Measurements from ENCODE around the gene PLD4.

PLD4 gene

DNA sequence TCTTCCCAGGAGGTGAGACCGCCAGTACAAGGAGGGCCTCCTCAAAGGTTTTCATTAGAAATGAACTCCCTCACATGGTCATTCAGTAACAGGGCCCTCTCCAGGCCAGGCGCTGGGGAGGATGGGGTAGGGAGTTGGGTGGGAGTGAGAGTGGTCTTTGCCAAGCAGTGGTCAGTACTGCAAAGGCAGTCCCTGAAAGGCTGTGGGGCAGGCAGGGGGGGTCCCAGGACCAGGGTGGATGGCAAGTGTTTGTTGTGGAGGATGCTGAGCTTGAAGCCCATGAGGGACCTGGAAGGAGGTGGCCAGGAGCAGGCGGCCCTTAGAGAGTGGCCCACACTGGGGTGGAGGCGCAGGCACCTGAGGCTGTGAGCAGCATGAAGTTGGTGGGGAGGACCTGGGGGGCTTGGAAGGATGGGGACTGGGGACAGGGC, 33.5 kb upstream of the PLD4 start:
- Histone ChIP-seq H3K36me3 (ENCODE audit: insufficient read depth, low read length) (no peaks in the 10 kb centered on the region), H3K27ac (no peak overlapping the region), H3K9me3 (ENCODE audit: low read depth, low read length) (no peaks in the 10 kb centered on the region), H3K9ac (ENCODE audit: insufficient read length) (no peak overlapping the region), H3K4me3 (no peak overlapping the region)
- no peak for TF ChIP-seq EZH2 (IDR thresholded peaks at IDR 0.05)
- no peak for TF ChIP-seq POLR2AphosphoS5 (IDR thresholded peaks at IDR 0.05; ENCODE audit: borderline replicate concordance, low read depth, low read length)
- no peak for TF ChIP-seq FOXP2 (optimal IDR thresholded peaks at IDR 0.05; ENCODE audit: control extremely low read depth, extremely low read length, insufficient read depth)
- no peak for DNase-seq (ENCODE audit: low read depth, low spot score)

DNA sequence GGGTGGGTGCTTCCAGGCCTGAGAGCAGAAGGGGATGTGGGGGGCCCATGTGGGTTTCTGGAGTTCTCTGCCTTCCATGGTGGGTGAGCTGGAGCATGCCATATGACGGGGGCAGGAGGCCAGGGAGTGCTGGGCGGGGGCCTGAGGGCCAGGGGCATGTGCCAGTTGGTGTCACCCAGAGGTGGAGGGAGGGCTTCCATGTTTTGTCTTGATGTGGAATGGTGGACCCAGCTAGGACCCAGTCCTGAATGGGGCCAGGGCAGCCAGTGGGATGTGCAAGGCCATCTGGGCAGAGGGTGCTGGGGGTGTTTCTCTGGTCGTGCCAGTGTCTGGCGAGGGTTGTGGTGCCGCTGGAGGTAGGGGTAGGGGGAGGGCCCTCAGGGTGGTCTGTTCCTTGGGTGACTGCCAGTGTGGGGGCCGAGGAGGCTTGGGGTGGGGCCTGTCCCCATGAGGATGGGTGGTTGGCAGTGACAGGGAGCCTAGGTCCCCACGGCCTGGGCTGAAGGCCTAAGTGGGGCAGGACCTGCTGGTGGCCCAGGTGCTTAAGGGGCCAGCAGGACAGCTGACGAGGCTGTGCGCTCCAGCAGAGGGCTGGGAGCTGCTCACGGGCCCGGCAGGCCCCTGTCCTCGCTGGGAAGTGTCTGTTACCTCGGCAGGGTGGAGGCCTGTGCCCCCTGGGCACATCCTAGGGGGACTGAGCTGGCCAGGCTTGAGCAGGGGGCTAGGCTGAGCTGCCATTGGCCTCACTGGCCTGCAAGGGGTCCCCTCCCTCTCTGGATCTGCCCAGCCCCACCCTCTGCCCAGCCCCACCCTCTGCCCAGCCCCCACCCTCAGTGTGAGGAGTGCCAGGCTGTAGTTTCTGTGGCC, 32.8 kb upstream of the PLD4 start:
- Histone ChIP-seq H3K27ac (no peak overlapping the region), H3K36me3 (ENCODE audit: insufficient read depth, low read length) (no peaks in the 10 kb centered on the region), H3K9me3 (ENCODE audit: low read depth, low read length) (no peaks in the 10 kb centered on the region), H3K9ac (ENCODE audit: insufficient read length) (no peak overlapping the region), H3K4me3 (no peak overlapping the region)
- TF ChIP-seq EZH2 (IDR thresholded peaks at IDR 0.05) (no peak), POLR2AphosphoS5 (IDR thresholded peaks at IDR 0.05; ENCODE audit: borderline replicate concordance, low read depth, low read length) (no peak), FOXP2 (optimal IDR thresholded peaks at IDR 0.05; ENCODE audit: control extremely low read depth, extremely low read length, insufficient read depth) (no peak)
- no peak for DNase-seq (ENCODE audit: low read depth, low spot score)

DNA sequence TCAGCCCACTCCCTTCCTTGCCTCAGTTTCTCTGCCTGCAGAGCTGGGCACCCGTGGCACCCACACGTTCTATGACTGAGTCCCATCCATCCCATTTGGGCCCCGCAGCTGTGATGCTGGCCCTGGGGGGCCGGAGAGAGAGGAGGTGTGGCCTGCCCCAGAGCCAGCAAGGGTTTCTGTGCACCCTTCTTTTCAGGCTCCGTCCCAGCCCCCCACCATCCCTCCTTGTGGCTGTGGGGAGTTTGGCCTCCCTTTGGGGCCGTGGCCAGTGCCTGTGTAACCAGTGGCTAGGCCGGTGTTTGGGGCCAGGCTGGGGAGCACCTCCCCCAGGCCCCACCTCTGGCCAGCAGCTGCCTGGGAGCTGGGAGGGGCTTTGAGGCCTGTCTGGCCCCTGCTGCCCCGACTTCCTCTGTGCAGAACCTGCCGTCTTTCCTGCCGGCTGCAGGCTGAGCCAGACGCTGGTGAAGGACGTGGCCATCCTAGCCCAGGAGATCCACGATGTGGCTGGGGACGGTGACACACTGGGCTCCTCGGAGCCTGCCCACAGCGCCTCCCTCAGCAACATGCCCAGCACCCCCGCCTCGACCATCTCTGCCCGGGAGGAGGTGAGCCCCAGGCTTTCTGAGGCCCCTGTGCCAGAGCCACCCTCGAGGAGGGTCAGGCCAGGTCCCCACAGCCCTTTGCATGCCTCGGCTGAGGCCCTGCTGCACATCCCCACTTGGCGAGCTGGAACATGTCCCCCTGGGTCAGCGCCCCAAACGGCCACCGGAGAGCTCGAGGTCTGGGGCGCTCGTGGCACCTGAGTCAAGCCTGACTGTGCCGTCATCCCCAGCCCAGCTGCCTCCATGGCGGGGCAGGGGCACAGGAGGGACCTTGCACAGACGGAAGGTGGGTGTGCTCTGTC, 31.9 kb upstream of the PLD4 start:
- TF ChIP-seq EZH2 (IDR thresholded peaks at IDR 0.05), result no peak
- TF ChIP-seq POLR2AphosphoS5 (IDR thresholded peaks at IDR 0.05; ENCODE audit: borderline replicate concordance, low read depth, low read length), result no peak
- TF ChIP-seq FOXP2 (optimal IDR thresholded peaks at IDR 0.05; ENCODE audit: control extremely low read depth, extremely low read length, insufficient read depth), result no peak
- no peaks in the 10 kb centered on the region for H3K9me3 ChIP-seq (ENCODE audit: low read depth, low read length)
- no peak overlapping the region for H3K4me3 ChIP-seq
- no peaks in the 10 kb centered on the region for H3K36me3 ChIP-seq (ENCODE audit: insufficient read depth, low read length)
- no peak overlapping the region for H3K9ac ChIP-seq (ENCODE audit: insufficient read length)
- H3K27ac ChIP-seq, result no peak overlapping the region
- DNase-seq (ENCODE audit: low read depth, low spot score), result no peak

DNA sequence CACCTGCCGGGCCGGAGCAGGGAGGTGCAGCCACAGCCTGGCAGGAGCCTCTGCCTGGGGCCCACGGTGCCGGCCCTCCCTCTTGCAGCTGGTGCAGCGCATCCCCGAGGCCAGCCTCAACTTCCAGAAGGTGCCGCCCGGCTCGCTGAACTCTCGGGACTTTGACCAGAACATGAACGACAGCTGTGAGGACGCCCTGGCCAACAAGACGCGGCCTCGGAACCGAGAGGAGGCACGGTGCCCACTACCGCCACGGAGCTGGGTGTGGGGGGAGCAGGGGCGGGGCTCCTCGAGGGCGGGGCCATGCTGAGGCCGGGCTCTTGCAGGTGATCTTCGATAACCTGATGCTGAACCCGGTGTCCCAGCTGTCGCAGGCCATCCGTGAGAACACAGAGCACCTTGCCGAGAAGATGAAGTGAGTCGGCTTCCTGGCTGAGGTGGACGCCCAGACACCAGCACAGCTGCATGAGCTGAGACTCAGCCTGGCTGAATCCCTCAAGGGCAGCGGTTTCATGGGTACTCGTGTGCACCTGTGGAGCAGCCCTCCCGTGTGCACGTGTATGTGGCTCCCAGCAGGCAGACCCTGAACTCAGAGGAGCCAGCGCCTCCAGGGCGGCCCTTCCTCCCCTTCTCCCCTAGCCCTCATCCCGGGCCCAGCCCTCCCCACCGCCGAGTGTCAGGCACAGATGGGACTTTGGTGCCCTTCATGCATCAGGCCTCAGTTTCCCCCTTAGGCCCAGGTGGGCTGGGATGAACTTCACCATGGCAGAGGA, 31.1 kb upstream of the PLD4 start:
- Histone ChIP-seq H3K36me3 (ENCODE audit: insufficient read depth, low read length) (no peaks in the 10 kb centered on the region), H3K9me3 (ENCODE audit: low read depth, low read length) (no peaks in the 10 kb centered on the region), H3K9ac (ENCODE audit: insufficient read length) (no peak overlapping the region), H3K27ac (no peak overlapping the region), H3K4me3 (no peak overlapping the region)
- DNase-seq (ENCODE audit: low read depth, low spot score), result no peak
- TF ChIP-seq EZH2 (IDR thresholded peaks at IDR 0.05), result no peak
- TF ChIP-seq POLR2AphosphoS5 (IDR thresholded peaks at IDR 0.05; ENCODE audit: borderline replicate concordance, low read depth, low read length), result no peak
- TF ChIP-seq FOXP2 (optimal IDR thresholded peaks at IDR 0.05; ENCODE audit: control extremely low read depth, extremely low read length, insufficient read depth), result no peak

DNA sequence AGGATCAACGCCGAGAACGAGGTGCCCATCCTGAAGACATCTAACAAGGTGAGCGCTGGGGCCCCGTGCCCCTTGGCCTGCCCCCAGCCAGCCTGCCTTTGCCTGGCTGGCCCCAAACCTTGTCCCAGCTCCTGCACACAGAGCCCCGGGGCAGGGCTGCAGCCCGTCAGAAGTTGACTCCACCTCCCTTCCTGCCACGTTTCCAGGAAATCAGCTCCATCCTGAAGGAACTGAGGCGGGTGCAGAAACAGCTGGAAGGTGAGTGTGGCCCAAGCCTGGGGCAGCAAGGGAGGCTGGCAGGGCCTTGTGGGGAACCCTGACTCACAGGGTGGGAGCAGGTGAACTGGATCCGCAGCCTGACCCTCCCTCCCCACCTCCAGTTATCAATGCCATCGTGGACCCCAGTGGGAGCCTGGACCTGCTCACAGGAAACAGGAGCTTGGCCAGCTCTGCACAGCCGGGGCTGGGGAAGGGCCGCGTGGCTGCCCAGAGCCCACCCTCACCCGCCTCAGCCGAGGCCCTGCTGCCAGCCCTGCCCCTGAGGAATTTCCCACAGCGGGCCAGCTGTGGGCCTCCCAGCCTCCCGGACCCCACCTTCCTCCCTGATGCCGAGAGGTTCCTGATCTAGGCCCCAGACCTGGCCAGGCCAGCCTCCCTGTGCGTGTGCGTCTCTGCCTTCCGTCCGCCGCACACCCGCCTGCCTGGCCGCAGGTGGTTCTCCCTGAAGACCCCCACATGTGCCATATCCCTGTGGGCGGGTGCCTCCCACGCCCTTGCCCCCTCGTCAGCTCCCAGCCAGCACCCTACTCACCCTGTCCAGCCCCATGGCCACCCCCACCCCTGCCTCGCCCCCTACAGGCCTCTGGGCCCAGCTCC, 30.1 kb upstream of the PLD4 start:
- no peak overlapping the region for H3K4me3 ChIP-seq
- TF ChIP-seq EZH2 (IDR thresholded peaks at IDR 0.05) (no peak), FOXP2 (optimal IDR thresholded peaks at IDR 0.05; ENCODE audit: control extremely low read depth, extremely low read length, insufficient read depth) (no peak), POLR2AphosphoS5 (IDR thresholded peaks at IDR 0.05; ENCODE audit: borderline replicate concordance, low read depth, low read length) (no peak)
- no peak for DNase-seq (ENCODE audit: low read depth, low spot score)
- no peaks in the 10 kb centered on the region for H3K36me3 ChIP-seq (ENCODE audit: insufficient read depth, low read length)
- no peaks in the 10 kb centered on the region for H3K9me3 ChIP-seq (ENCODE audit: low read depth, low read length)
- no peak overlapping the region for H3K9ac ChIP-seq (ENCODE audit: insufficient read length)
- H3K27ac ChIP-seq, result no peak overlapping the region

DNA sequence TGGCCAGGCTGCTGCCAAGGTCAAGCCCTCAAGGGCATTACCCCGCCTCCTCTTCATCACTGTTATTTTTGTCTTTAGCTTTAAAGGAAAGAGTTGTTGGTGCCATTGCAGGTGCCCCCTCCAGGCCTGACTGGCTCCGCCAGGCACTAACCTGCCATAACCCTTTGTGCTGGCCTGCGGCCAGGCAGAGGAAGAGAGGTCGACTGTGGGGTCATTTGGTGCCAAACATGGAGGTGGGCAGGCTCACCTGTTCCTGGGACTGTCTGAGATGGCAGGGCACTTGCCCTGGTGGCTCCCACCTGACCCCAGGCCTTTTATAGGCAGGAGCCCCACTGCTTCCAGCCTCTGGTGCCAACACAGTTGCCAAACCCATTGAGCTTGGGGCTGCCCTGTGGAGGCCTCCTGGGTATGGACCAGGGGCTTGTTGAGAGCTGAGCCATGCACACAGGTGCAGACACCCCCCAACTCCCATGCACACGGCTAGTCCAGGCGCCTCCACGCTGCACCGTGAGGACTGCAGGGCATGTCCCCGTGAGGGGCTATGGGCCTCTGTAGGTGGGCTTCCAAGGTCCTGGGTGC, 29.4 kb upstream of the PLD4 start:
- no peaks in the 10 kb centered on the region for H3K36me3 ChIP-seq (ENCODE audit: insufficient read depth, low read length)
- H3K4me3 ChIP-seq, result no peak overlapping the region
- DNase-seq (ENCODE audit: low read depth, low spot score), result no peak
- no peak overlapping the region for H3K9ac ChIP-seq (ENCODE audit: insufficient read length)
- no peak for TF ChIP-seq POLR2AphosphoS5 (IDR thresholded peaks at IDR 0.05; ENCODE audit: borderline replicate concordance, low read depth, low read length)
- TF ChIP-seq FOXP2 (optimal IDR thresholded peaks at IDR 0.05; ENCODE audit: control extremely low read depth, extremely low read length, insufficient read depth), result no peak
- TF ChIP-seq EZH2 (IDR thresholded peaks at IDR 0.05), result no peak
- H3K9me3 ChIP-seq (ENCODE audit: low read depth, low read length), result no peaks in the 10 kb centered on the region
- H3K27ac ChIP-seq, result no peak overlapping the region

Data from SK-N-MC (cell line).